Activated T-cell treated with anti-CD3 and anti-CD28 coated beads, Interleukin-2, amount 50 U/mL, for 72 hours (primary cell): ENCODE measurements around the gene FILIP1L. TPM values are rescaled to one million over a fixed set of nuclear protein-coding genes. Genes with fewer than 3 reads are reported as not detected.
"Not testable (repeated sequence)": the region's sequence is repeated elsewhere in the genome, so short reads cannot be mapped to it uniquely, and the experiment has no call there.

Source experiments
- ATAC-seq, 2 donors: fragments of 150-1000 bp; cut with Tn5 transposase; replicated peaks in 1 of 2; 2 replicates each; pipeline ENCODE4 v1.10.0; 2021; ENCODE audit warnings: moderate library complexity in 2 of 2, mild to moderate bottlenecking in 1 of 2
- DNase-seq, 2 donors: peaks; one replicate each; pipeline ENCODE4 v3.0.0; 2021 to 2022; ENCODE audit warnings: mixed read lengths in 1 of 2
- H3K27ac Mint-ChIP-seq: one replicate; pipeline ENCODE4 v1.8.0; 2022; ENCODE audit warnings: mild to moderate bottlenecking, moderate library complexity, mixed read lengths
- H3K27me3 Mint-ChIP-seq: one replicate; pipeline ENCODE4 v1.8.0; 2022; ENCODE audit warnings: low read depth, mixed read lengths
- H3K36me3 Mint-ChIP-seq, 2 donors: one replicate each; pipeline ENCODE4 v1.8.0; 2022; ENCODE audit warnings: mixed read lengths in 2 of 2, mild to moderate bottlenecking in 1 of 2; ENCODE audit not compliant: insufficient read depth in 2 of 2
- H3K4me1 Mint-ChIP-seq: one replicate; pipeline ENCODE4 v1.8.0; 2022; ENCODE audit warnings: low read depth, mixed read lengths
- H3K4me3 Mint-ChIP-seq, 2 donors: one replicate each; pipeline ENCODE4 v1.8.0; 2022; ENCODE audit warnings: mild to moderate bottlenecking in 2 of 2, mixed read lengths in 2 of 2, moderate library complexity in 2 of 2
- H3K9me3 Mint-ChIP-seq, 2 donors: one replicate each; pipeline ENCODE4 v1.8.0; 2022; ENCODE audit warnings: mixed read lengths in 2 of 2
- total RNA-seq, 2 donors: library from RNA; stranded (reverse); gene quantifications; one replicate each; pipeline ENCODE4 v1.2.3, GENCODE V29; 2022

Gene FILIP1L
- total RNA-seq, 2 donors from 2014 or later = 0.46 to 0.93 TPM

GRCh38 chr3:99842826-99843589 lies 271.3 kb downstream of the FILIP1L start:
- DNase-seq = no peak
- no peak overlapping the region for H3K4me3 Mint-ChIP-seq
- H3K27me3 Mint-ChIP-seq = no peaks in the 10 kb centered on the region
- peak; percentile 37 to 45 for ATAC-seq
- no peak overlapping the region for H3K27ac Mint-ChIP-seq
- no peaks in the 10 kb centered on the region for H3K9me3 Mint-ChIP-seq
- no peaks in the 10 kb centered on the region for H3K36me3 Mint-ChIP-seq
- H3K4me1 Mint-ChIP-seq = peaks cover 26% of the 10 kb centered on the region

- not testable (repeated sequence) for H3K27ac Mint-ChIP-seq
These were observed 272.4 kb downstream of the FILIP1L start for GRCh38 chr3:99841949-99842348.

GRCh38 chr3:99839613-99840012 lies 274.7 kb downstream of the FILIP1L start:
- DNase-seq (no peak), ATAC-seq (peak; percentile 45 to 51)
- no peaks in the 10 kb centered on the region for H3K27me3 Mint-ChIP-seq
- H3K27ac Mint-ChIP-seq = no peak overlapping the region
- H3K36me3 Mint-ChIP-seq = no peaks in the 10 kb centered on the region
- no peaks in the 10 kb centered on the region for H3K9me3 Mint-ChIP-seq
- peaks cover 7% of the 10 kb centered on the region for H3K4me1 Mint-ChIP-seq
- no peak overlapping the region for H3K4me3 Mint-ChIP-seq

More at GRCh38 chr3:99841949-99842348, 272.4 kb downstream of the FILIP1L start:
- not testable (repeated sequence) for H3K4me3 Mint-ChIP-seq, DNase-seq, H3K27me3 Mint-ChIP-seq, ATAC-seq, H3K36me3 Mint-ChIP-seq, H3K9me3 Mint-ChIP-seq
- peaks cover 26% of the 10 kb centered on the region for H3K4me1 Mint-ChIP-seq

GRCh38 chr3:99838755-99839154 lies 275.5 kb downstream of the FILIP1L start:
- Mint-ChIP-seq H3K4me3 (no peak overlapping the region), H3K36me3 (no peaks in the 10 kb centered on the region), H3K9me3 (no peaks in the 10 kb centered on the region), H3K27me3 (no peaks in the 10 kb centered on the region), H3K4me1 (no peaks in the 10 kb centered on the region), H3K27ac (no peak overlapping the region)
- no peak for ATAC-seq
- DNase-seq = no peak

- Mint-ChIP-seq H3K36me3 (no peaks in the 10 kb centered on the region), H3K27me3 (no peaks in the 10 kb centered on the region), H3K4me3 (no peak overlapping the region), H3K27ac (no peak overlapping the region), H3K9me3 (no peaks in the 10 kb centered on the region), H3K4me1 (no peaks in the 10 kb centered on the region)
- DNase-seq = no peak
- no peak for ATAC-seq
These were observed 276.6 kb downstream of the FILIP1L start for GRCh38 chr3:99837715-99838114.

GRCh38 chr3:99836681-99837080 lies 277.6 kb downstream of the FILIP1L start:
- Mint-ChIP-seq H3K27ac (no peak overlapping the region), H3K36me3 (no peaks in the 10 kb centered on the region), H3K9me3 (no peaks in the 10 kb centered on the region), H3K27me3 (no peaks in the 10 kb centered on the region), H3K4me1 (no peaks in the 10 kb centered on the region), H3K4me3 (no peak overlapping the region)
- ATAC-seq (no peak), DNase-seq (no peak)

- Mint-ChIP-seq H3K4me3 (no peak overlapping the region), H3K36me3 (no peaks in the 10 kb centered on the region), H3K27ac (no peak overlapping the region), H3K4me1 (peaks cover 8% of the 10 kb centered on the region), H3K9me3 (no peaks in the 10 kb centered on the region), H3K27me3 (no peaks in the 10 kb centered on the region)
- ATAC-seq = peak; percentile 64 to 71
- no peak for DNase-seq
These were observed 279.9 kb downstream of the FILIP1L start for GRCh38 chr3:99834211-99834957.

- H3K4me1 Mint-ChIP-seq = peaks cover 8% of the 10 kb centered on the region
- ATAC-seq (no peak), DNase-seq (no peak)
- H3K36me3 Mint-ChIP-seq = no peaks in the 10 kb centered on the region
- no peak overlapping the region for H3K4me3 Mint-ChIP-seq
- no peaks in the 10 kb centered on the region for H3K27me3 Mint-ChIP-seq
- no peak overlapping the region for H3K27ac Mint-ChIP-seq
- H3K9me3 Mint-ChIP-seq = no peaks in the 10 kb centered on the region
These were observed 280.6 kb downstream of the FILIP1L start for GRCh38 chr3:99833617-99834205.

- DNase-seq (no peak), ATAC-seq (no peak)
- Mint-ChIP-seq H3K36me3 (no peaks in the 10 kb centered on the region), H3K27ac (no peak overlapping the region), H3K4me3 (no peak overlapping the region), H3K27me3 (no peaks in the 10 kb centered on the region), H3K4me1 (peaks cover 15% of the 10 kb centered on the region), H3K9me3 (no peaks in the 10 kb centered on the region)
These were observed 284.5 kb downstream of the FILIP1L start for GRCh38 chr3:99829844-99830243.

- ATAC-seq (peak; percentile 62 to 75), DNase-seq (no peak)
- H3K4me1 Mint-ChIP-seq = peaks cover 49% of the 10 kb centered on the region
- peak overlapping the region; percentile 9 for H3K27ac Mint-ChIP-seq
- peaks cover 0 to 3% of the 10 kb centered on the region in 2 donors for H3K36me3 Mint-ChIP-seq
- H3K27me3 Mint-ChIP-seq = no peaks in the 10 kb centered on the region
- H3K4me3 Mint-ChIP-seq = peak overlapping the region in 1 of 2 donors; percentile 40
- H3K9me3 Mint-ChIP-seq = no peaks in the 10 kb centered on the region
These were observed 289.2 kb downstream of the FILIP1L start for GRCh38 chr3:99825004-99825640.

- no peak overlapping the region for H3K27ac Mint-ChIP-seq
- ATAC-seq = peak in 1 of 2 donors; percentile 51
- no peak for DNase-seq
- peak overlapping the region in 1 of 2 donors; percentile 24 for H3K4me3 Mint-ChIP-seq
- H3K4me1 Mint-ChIP-seq = peaks cover 56% of the 10 kb centered on the region
- peaks cover 0 to 3% of the 10 kb centered on the region in 2 donors for H3K36me3 Mint-ChIP-seq
- H3K27me3 Mint-ChIP-seq = no peaks in the 10 kb centered on the region
- no peaks in the 10 kb centered on the region for H3K9me3 Mint-ChIP-seq
These were observed 290.3 kb downstream of the FILIP1L start for GRCh38 chr3:99823723-99824711.

- Mint-ChIP-seq H3K4me1 (peaks cover 61% of the 10 kb centered on the region), H3K27me3 (no peaks in the 10 kb centered on the region), H3K36me3 (peaks cover 0 to 3% of the 10 kb centered on the region in 2 donors)
These were observed 295.5 kb downstream of the FILIP1L start for GRCh38 chr3:99818818-99819217.

More at GRCh38 chr3:99818818-99819217, 295.5 kb downstream of the FILIP1L start:
- Mint-ChIP-seq H3K27ac (peak overlapping the region; percentile 99), H3K4me3 (peak overlapping the region; percentile 85 to 99), H3K9me3 (no peaks in the 10 kb centered on the region)
- no peak for ATAC-seq
- no peak for DNase-seq
